T-helper 9 cell (primary cell): Measurements from ENCODE around the gene ARHGAP6.

Experiments
- DNase-seq: peaks from one replicate; pipeline ENCODE4 v3.0.0-alpha.2; 2020

ARHGAP6 gene

GRCh38 chrX:11346121-11346682 lies 319.5 kb downstream of the ARHGAP6 start:
- DNase-seq: no peak

- DNase-seq: no peak
Measured at GRCh38 chrX:11342673-11343072, 323.0 kb downstream of the ARHGAP6 start.

- DNase-seq: no peak
Measured at GRCh38 chrX:11341274-11342201, 324.2 kb downstream of the ARHGAP6 start.

GRCh38 chrX:11337292-11338009 lies 328.3 kb downstream of the ARHGAP6 start:
- DNase-seq: no peak

GRCh38 chrX:11336201-11336600 lies 329.5 kb downstream of the ARHGAP6 start:
- no peak for DNase-seq

- no peak for DNase-seq
Measured at GRCh38 chrX:11334165-11334564, 331.6 kb downstream of the ARHGAP6 start.

- DNase-seq: no peak
Measured at GRCh38 chrX:11331788-11332187, 333.9 kb downstream of the ARHGAP6 start.

GRCh38 chrX:11329021-11329420 lies 336.7 kb downstream of the ARHGAP6 start:
- DNase-seq: no peak

GRCh38 chrX:11328134-11328533 lies 337.6 kb downstream of the ARHGAP6 start:
- no peak for DNase-seq

- DNase-seq: no peak
Measured at GRCh38 chrX:11321986-11322385, 343.7 kb downstream of the ARHGAP6 start.

- DNase-seq: no peak
Measured at GRCh38 chrX:11319806-11320520, 345.8 kb downstream of the ARHGAP6 start.

- no peak for DNase-seq
Measured at GRCh38 chrX:11311706-11312105, 354.0 kb downstream of the ARHGAP6 start.

GRCh38 chrX:11309220-11309619 lies 356.5 kb downstream of the ARHGAP6 start:
- DNase-seq: no peak

- DNase-seq: no peak
Measured at GRCh38 chrX:11305641-11306040, 360.1 kb downstream of the ARHGAP6 start.

GRCh38 chrX:11304829-11305228 lies 360.9 kb downstream of the ARHGAP6 start:
- DNase-seq: no peak

- DNase-seq: no peak
Measured at GRCh38 chrX:11298600-11298999, 367.1 kb downstream of the ARHGAP6 start.

- no peak for DNase-seq
Measured at GRCh38 chrX:11296051-11296450, 369.7 kb downstream of the ARHGAP6 start.

GRCh38 chrX:11293113-11293512 lies 372.6 kb downstream of the ARHGAP6 start, which contains the start of gene AMELX:
Gene AMELX (plus strand): TSS chrX:11293413. CDS start chrX:11294789, 1,376 bp downstream.
- DNase-seq: no peak

- DNase-seq: no peak
Measured at GRCh38 chrX:11290416-11291102, 375.2 kb downstream of the ARHGAP6 start.

GRCh38 chrX:11287505-11287904 lies 378.2 kb downstream of the ARHGAP6 start:
- no peak for DNase-seq

- no peak for DNase-seq
Measured at GRCh38 chrX:11285651-11286050, 380.1 kb downstream of the ARHGAP6 start.

GRCh38 chrX:11282043-11282442 lies 383.7 kb downstream of the ARHGAP6 start:
- no peak for DNase-seq
